Caco-2 (cell line): ENCODE results near the gene FN3K. TPM values are rescaled to one million over a fixed set of nuclear protein-coding genes. Genes with fewer than 3 reads are reported as not detected.

Experiments used
- BruUV-seq: library from RNA; stranded (reverse); fragments of 400-500 nt; replicated peaks from 2 replicates; lab custom pipeline; 2021; lab: Mats Ljungman, UMichigan
- CTCF ChIA-PET: fragments of 300-600 bp; sonication (Branson Sonifier 250); formaldehyde crosslinking; loops from one replicate; lab custom pipeline; 2022; ENCODE audit warnings: antibody characterized with exemption; lab: Charles Lee
- POLR2A ChIA-PET: fragments of 300-600 bp; sonication (Branson Sonifier 250); formaldehyde crosslinking; loops from one replicate; lab custom pipeline; 2022; ENCODE audit warnings: antibody characterized with exemption; lab: Charles Lee
- DNase-seq, 2 experiments: peaks; one replicate each; pipeline versions ENCODE4 v3.0.0 to v3.0.0-alpha.2; 2020 to 2022
- H3K27me3 ChIP-seq: replicated peaks from 2 replicates; pipeline ENCODE4 v1.6.0; 2011; ENCODE audit warnings: low read length; ENCODE audit not compliant: control insufficient read depth, insufficient read depth
- H3K36me3 ChIP-seq: 2 replicates; pipeline ENCODE4 v1.5.1; 2011; ENCODE audit warnings: low read length; ENCODE audit not compliant: control insufficient read depth, insufficient read depth
- H3K4me1 ChIP-seq: fragments of 250-450 bp; sonication (Bioruptor Pico); 2 replicates; pipeline ENCODE4 v1.5.1; 2020; ENCODE audit warnings: mild to moderate bottlenecking
- H3K4me3 ChIP-seq: 2 replicates; pipeline ENCODE4 v1.5.1; 2011; ENCODE audit warnings: low read depth, mild to moderate bottlenecking, control low read depth, low read length
- H3K9me3 ChIP-seq: fragments of 250-450 bp; sonication (Bioruptor Pico); 2 replicates; pipeline ENCODE4 v1.5.1; 2020; ENCODE audit warnings: mild to moderate bottlenecking, moderate library complexity
- H3K27ac Mint-ChIP-seq: one replicate; pipeline ENCODE4 v1.8.0; 2022; ENCODE audit warnings: mixed read lengths; ENCODE audit not compliant: unreplicated experiment
- H3K27me3 Mint-ChIP-seq: one replicate; pipeline ENCODE4 v1.8.0; 2022; ENCODE audit warnings: mixed read lengths; ENCODE audit not compliant: insufficient read depth, unreplicated experiment
- H3K36me3 Mint-ChIP-seq: one replicate; pipeline ENCODE4 v1.8.0; 2022; ENCODE audit warnings: mild to moderate bottlenecking, mixed read lengths; ENCODE audit not compliant: insufficient read depth, unreplicated experiment
- H3K4me1 Mint-ChIP-seq: one replicate; pipeline ENCODE4 v1.8.0; 2022; ENCODE audit warnings: low read depth, mixed read lengths; ENCODE audit not compliant: unreplicated experiment
- H3K4me3 Mint-ChIP-seq: one replicate; pipeline ENCODE4 v1.8.0; 2022; ENCODE audit warnings: mild to moderate bottlenecking, moderate library complexity, mixed read lengths; ENCODE audit not compliant: unreplicated experiment
- H3K9me3 Mint-ChIP-seq: one replicate; pipeline ENCODE4 v1.8.0; 2022; ENCODE audit warnings: mixed read lengths; ENCODE audit not compliant: unreplicated experiment
- intact Hi-C: fragments of 100-400 bp; cut with micrococcal nuclease; formaldehyde crosslinking; loops from one replicate; pipeline ENCODE4 v1.10.0; 2022; ENCODE audit not compliant: unreplicated experiment
- total RNA-seq: library from RNA; stranded (reverse); gene quantifications from 2 replicates; pipeline ENCODE4 v1.2.3, GENCODE V29; 2022
- TF ChIP-seq, protein P1 (sequence below), 2 experiments: fragments of 200-600 bp in 1 of 2; IDR thresholded peaks; 1 replicate in 1 of 2; 2 replicates in 1 of 2; pipeline versions ENCODE4 v1.5.1 to v1.8.0; 2011 to 2022; ENCODE audit warnings: antibody characterized with exemption in 1 of 2, control low read depth in 1 of 2, inconsistent platforms in 1 of 2, low read depth in 1 of 2, low read length in 1 of 2, mild to moderate bottlenecking in 1 of 2, moderate library complexity in 1 of 2; ENCODE audit not compliant: insufficient read depth in 1 of 2, severe bottlenecking in 1 of 2, unreplicated experiment in 1 of 2

Gene FN3K
- total RNA-seq, 1 experiment from 2014 or later: 55.7 TPM

DNA sequence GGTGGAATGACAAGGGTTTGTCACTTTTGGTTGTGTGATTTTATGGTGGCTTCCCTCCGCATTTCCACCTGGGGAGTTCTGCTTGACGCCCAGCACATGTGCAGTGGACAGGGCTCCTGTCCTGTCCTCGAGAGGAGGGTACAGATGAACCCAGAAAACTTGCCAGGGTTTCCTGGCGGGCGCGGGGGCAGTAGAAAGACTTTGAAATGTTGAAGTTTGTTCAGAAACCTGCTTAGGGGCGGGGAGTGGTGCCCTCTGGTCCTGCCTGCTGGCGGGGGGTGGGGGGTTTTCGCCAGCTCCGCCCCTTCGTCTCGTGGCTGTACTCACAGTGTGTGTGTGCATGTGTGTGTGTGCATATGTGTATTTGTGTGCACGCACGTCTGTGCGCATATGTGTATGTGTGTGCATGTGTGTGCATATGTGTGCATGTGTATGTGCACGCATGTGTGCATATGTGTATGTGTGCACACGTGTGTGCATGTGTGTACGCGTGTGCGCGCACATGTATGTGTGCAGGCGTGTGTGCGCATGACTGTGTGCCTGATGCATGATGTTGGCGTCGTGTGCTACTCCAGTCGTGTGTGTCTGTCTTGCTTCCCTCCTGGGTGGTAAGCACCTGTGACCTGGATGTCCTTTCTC is 12.1 kb upstream of the FN3K start:
- no peaks in the 10 kb centered on the region for H3K27me3 Mint-ChIP-seq
- no peaks in the 10 kb centered on the region for H3K4me1 Mint-ChIP-seq
- H3K36me3 Mint-ChIP-seq: peaks cover 61% of the 10 kb centered on the region
- no peaks in the 10 kb centered on the region for H3K9me3 ChIP-seq
- no peaks in the 10 kb centered on the region for H3K9me3 Mint-ChIP-seq
- no peak for DNase-seq
- H3K4me3 ChIP-seq: no peak overlapping the region
- no peaks in the 10 kb centered on the region for H3K27me3 ChIP-seq
- intact Hi-C loops: no loop called here
- H3K4me3 Mint-ChIP-seq: no peak overlapping the region
- no peak overlapping the region for H3K27ac Mint-ChIP-seq
- ChIA-PET POLR2A (no interaction called here), CTCF (no interaction called here)
- no TSS peak for BruUV-seq
- H3K36me3 ChIP-seq: peaks cover 5% of the 10 kb centered on the region; the same call in 1 of the 2 replicates
- TF ChIP-seq, protein P1, sequence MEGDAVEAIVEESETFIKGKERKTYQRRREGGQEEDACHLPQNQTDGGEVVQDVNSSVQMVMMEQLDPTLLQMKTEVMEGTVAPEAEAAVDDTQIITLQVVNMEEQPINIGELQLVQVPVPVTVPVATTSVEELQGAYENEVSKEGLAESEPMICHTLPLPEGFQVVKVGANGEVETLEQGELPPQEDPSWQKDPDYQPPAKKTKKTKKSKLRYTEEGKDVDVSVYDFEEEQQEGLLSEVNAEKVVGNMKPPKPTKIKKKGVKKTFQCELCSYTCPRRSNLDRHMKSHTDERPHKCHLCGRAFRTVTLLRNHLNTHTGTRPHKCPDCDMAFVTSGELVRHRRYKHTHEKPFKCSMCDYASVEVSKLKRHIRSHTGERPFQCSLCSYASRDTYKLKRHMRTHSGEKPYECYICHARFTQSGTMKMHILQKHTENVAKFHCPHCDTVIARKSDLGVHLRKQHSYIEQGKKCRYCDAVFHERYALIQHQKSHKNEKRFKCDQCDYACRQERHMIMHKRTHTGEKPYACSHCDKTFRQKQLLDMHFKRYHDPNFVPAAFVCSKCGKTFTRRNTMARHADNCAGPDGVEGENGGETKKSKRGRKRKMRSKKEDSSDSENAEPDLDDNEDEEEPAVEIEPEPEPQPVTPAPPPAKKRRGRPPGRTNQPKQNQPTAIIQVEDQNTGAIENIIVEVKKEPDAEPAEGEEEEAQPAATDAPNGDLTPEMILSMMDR (IDR thresholded peaks at IDR 0.05; ENCODE audit: insufficient read depth in 1 of 2, low read depth in 1 of 2, low read length in 1 of 2, severe bottlenecking in 1 of 2, unreplicated experiment in 1 of 2): no peak
- H3K4me1 ChIP-seq: no peaks in the 10 kb centered on the region

DNA sequence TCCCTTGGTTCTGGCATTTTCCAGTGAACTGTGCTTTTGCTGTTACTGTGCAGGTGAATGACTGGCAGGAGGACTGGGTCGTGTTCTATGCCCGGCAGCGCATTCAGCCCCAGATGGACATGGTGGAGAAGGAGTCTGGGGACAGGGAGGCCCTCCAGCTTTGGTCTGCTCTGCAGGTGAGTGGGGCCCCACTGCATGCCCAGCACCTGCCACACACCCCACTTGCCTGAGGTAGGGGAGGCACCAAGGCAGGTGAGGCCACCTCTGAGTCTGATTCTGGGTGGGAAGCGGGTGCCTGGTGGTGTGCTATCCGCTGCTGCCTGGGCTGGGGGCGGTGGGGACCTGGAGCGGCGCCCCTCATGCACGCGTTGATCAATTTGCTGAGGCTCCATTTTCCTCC is 9.0 kb upstream of the FN3K start:
- no peaks in the 10 kb centered on the region for H3K9me3 Mint-ChIP-seq
- H3K27ac Mint-ChIP-seq: no peak overlapping the region
- Histone ChIP-seq H3K4me1 (no peaks in the 10 kb centered on the region), H3K27me3 (no peaks in the 10 kb centered on the region), H3K4me3 (no peak overlapping the region), H3K9me3 (no peaks in the 10 kb centered on the region), H3K36me3 (peaks cover 5% of the 10 kb centered on the region)
- H3K4me3 Mint-ChIP-seq: no peak overlapping the region
- no peaks in the 10 kb centered on the region for H3K4me1 Mint-ChIP-seq
- no peaks in the 10 kb centered on the region for H3K27me3 Mint-ChIP-seq
- TF ChIP-seq, protein P1 (IDR thresholded peaks at IDR 0.05; ENCODE audit: insufficient read depth in 1 of 2, low read depth in 1 of 2, low read length in 1 of 2, severe bottlenecking in 1 of 2, unreplicated experiment in 1 of 2): no peak
- BruUV-seq: no TSS peak
- ChIA-PET POLR2A (no interaction called here), CTCF (interaction anchor here (0.8 kb wide), 1 partner anchor 27 kb away, joined by 3 read pairs; no protein-coding TSS in a partner anchor)
- intact Hi-C loops: no loop called here
- no peak for DNase-seq
- peaks cover 55% of the 10 kb centered on the region for H3K36me3 Mint-ChIP-seq

DNA sequence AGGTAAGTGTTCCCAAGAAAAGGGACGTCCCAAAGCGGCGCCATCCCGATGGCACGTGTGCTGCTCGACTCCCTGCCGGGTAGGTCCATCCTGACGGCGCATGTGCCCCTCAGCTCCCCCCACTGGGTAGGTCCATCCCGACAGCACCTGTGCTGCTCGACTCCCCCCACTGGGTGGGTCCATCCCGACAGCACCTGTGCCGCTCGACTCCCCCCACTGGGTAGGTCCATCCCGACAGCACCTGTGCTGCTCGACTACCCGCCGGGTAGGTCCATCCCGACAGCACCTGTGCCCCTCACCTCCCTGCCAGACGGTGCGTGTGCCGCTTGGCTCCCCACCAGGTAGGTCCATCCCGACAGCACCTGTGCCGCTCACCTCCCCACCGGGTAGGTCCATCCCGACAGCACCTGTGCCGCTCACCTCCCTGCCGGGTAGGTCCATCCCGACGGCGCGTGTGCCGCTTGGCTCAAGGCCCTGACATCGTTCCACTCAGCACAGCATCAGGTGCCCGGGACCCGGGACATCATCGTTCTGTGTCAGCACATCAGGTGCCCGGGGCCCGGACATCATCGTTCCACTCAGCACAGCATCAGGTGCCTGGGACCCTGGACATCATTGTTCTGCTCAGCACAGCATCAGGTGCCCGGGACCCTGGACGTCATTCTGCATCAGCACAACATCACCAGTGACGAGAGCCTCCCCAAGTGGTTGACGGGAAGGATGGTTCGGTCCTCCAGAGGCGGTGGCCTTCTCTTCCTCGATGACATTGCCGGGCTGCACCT is 5.7 kb upstream of the FN3K start:
- ChIA-PET POLR2A (interaction anchor here (0.6 kb wide), 1 partner anchor 23 kb away, joined by 3 read pairs; no protein-coding TSS in a partner anchor), CTCF (interaction anchor here (0.6 kb wide), 2 partner anchors 40 to 659 kb away, joined by 4 to 6 read pairs; no protein-coding TSS in a partner anchor)
- DNase-seq: no peak
- Mint-ChIP-seq H3K4me3 (no peak overlapping the region), H3K4me1 (no peaks in the 10 kb centered on the region), H3K9me3 (peaks cover 11% of the 10 kb centered on the region), H3K36me3 (peaks cover 58% of the 10 kb centered on the region), H3K27ac (no peak overlapping the region), H3K27me3 (no peaks in the 10 kb centered on the region)
- Histone ChIP-seq H3K27me3 (no peaks in the 10 kb centered on the region), H3K36me3 (peaks cover 3% of the 10 kb centered on the region), H3K4me1 (no peaks in the 10 kb centered on the region), H3K9me3 (peaks cover 23% of the 10 kb centered on the region), H3K4me3 (no peak overlapping the region)
- intact Hi-C loops: no loop called here
- no TSS peak for BruUV-seq
- TF ChIP-seq, protein P1 (IDR thresholded peaks at IDR 0.05; ENCODE audit: insufficient read depth in 1 of 2, low read depth in 1 of 2, low read length in 1 of 2, severe bottlenecking in 1 of 2, unreplicated experiment in 1 of 2): no peak
